AG08396 (cell line): ENCODE measurements around the gene CACHD1.
"Not testable (repeated sequence)": the region's sequence is repeated elsewhere in the genome, so short reads cannot be mapped to it uniquely, and the experiment has no call there.

Source experiments
- DNase-seq: peaks from one replicate; pipeline ENCODE4 v3.0.0; 2012; ENCODE audit warnings: low spot score, mixed read lengths

Gene CACHD1

GRCh38 chr1:64497088-64497883, 27.4 kb downstream of the CACHD1 start:
- no peak for DNase-seq

- no peak for DNase-seq
Observed at GRCh38 chr1:64498325-64498724, 28.4 kb downstream of the CACHD1 start.

GRCh38 chr1:64499011-64499410, 29.1 kb downstream of the CACHD1 start:
- DNase-seq, result no peak

- DNase-seq, result no peak
Observed at GRCh38 chr1:64499966-64500365, 30.0 kb downstream of the CACHD1 start.

- no peak for DNase-seq
Observed at GRCh38 chr1:64502083-64502482, 32.2 kb downstream of the CACHD1 start.

GRCh38 chr1:64502931-64503330, 33.0 kb downstream of the CACHD1 start:
- DNase-seq, result no peak

- DNase-seq, result peak; percentile 55
Observed at GRCh38 chr1:64505232-64505943, 35.5 kb downstream of the CACHD1 start.

GRCh38 chr1:64505944-64506655, 36.2 kb downstream of the CACHD1 start:
- no peak for DNase-seq

- DNase-seq, result no peak
Observed at GRCh38 chr1:64508629-64509028, 38.7 kb downstream of the CACHD1 start.

GRCh38 chr1:64511044-64511443, 41.1 kb downstream of the CACHD1 start:
- DNase-seq, result no peak

GRCh38 chr1:64512206-64512605, 42.3 kb downstream of the CACHD1 start:
- DNase-seq, result not testable (repeated sequence)

- no peak for DNase-seq
Observed at GRCh38 chr1:64513545-64513944, 43.6 kb downstream of the CACHD1 start.

- DNase-seq, result peak; percentile 48
Observed at GRCh38 chr1:64514197-64514765, 44.4 kb downstream of the CACHD1 start.

- DNase-seq, result peak; percentile 46
Observed at GRCh38 chr1:64515427-64515826, 45.5 kb downstream of the CACHD1 start.

GRCh38 chr1:64516301-64516700, 46.4 kb downstream of the CACHD1 start:
- no peak for DNase-seq

GRCh38 chr1:64516803-64517568, 47.1 kb downstream of the CACHD1 start:
- DNase-seq, result peak; percentile 45

GRCh38 chr1:64517640-64518039, 47.7 kb downstream of the CACHD1 start:
- no peak for DNase-seq

GRCh38 chr1:64518692-64519481, 49.0 kb downstream of the CACHD1 start:
- DNase-seq, result no peak

- no peak for DNase-seq
Observed at GRCh38 chr1:64519901-64520300, 50.0 kb downstream of the CACHD1 start.

GRCh38 chr1:64522740-64523139, 52.8 kb downstream of the CACHD1 start:
- DNase-seq, result no peak
